Measurements from ENCODE around the gene PTBP1.
"Not testable (repeated sequence)": the region's sequence is repeated elsewhere in the genome, so short reads cannot be mapped to it uniquely, and the experiment has no call there.

Gene PTBP1

DNA sequence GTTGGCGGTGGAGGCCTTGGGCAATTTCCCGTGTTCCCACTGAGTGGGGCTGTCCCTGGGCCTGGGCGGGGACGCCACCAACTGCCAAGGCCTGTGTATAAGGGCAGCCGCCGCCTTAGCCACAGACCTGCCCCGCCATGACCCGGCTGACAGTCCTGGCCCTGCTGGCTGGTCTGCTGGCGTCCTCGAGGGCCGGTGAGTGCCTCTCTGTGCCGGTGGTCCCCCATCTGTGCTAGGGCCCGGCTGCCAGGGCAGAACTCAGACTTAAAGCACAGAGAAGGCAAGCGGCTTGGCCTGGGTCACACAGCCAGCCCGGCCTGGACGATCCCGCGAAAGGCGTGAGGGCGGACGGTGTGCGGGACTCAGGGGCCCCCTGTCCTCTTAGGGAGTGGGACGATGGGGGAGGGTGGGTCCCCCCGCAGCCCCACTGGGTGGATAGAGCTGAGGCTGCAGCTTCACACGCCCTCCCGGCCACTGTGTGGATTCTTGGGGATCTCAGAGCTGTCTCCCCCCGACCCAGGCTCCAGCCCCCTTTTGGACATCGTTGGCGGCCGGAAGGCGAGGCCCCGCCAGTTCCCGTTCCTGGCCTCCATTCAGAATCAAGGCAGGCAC lies 30.6 kb downstream of the PTBP1 start, which contains the start of gene AZU1:
Gene AZU1, plus strand, starts transcription at position 128 of the 612 bp plus-strand sequence. Its CDS starts 10 bp downstream, at position 138.
- no peak for DNase-seq (ENCODE audit: low spot score)

DNA sequence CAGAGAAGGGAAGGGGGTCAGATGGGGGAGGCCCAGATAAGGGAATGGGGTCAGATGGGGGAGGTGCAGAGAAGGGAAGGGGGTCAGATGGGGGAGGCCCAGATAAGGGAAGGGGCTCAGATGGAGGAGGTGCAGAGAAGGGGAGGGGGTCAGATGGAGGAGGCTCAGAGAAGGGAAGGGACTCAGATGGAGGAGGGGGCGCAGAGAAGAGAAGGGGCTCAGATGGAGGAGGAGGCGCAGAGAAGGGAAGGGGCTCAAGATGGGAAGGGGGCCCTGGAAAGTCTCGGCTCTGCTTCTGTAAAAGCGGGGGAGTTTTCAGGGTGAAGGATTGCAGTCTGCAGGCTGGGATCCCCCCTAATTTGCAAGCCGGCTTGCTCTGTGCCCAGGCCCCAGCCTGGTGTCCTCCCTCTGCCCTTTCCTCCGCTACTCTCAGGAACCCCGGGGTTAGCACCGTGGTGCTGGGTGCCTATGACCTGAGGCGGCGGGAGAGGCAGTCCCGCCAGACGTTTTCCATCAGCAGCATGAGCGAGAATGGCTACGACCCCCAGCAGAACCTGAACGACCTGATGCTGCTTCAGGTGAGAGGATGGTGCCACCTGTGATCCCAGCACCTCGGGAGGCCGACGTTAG lies 32.0 kb downstream of the PTBP1 start:
- no peak for DNase-seq (ENCODE audit: low spot score)

DNA sequence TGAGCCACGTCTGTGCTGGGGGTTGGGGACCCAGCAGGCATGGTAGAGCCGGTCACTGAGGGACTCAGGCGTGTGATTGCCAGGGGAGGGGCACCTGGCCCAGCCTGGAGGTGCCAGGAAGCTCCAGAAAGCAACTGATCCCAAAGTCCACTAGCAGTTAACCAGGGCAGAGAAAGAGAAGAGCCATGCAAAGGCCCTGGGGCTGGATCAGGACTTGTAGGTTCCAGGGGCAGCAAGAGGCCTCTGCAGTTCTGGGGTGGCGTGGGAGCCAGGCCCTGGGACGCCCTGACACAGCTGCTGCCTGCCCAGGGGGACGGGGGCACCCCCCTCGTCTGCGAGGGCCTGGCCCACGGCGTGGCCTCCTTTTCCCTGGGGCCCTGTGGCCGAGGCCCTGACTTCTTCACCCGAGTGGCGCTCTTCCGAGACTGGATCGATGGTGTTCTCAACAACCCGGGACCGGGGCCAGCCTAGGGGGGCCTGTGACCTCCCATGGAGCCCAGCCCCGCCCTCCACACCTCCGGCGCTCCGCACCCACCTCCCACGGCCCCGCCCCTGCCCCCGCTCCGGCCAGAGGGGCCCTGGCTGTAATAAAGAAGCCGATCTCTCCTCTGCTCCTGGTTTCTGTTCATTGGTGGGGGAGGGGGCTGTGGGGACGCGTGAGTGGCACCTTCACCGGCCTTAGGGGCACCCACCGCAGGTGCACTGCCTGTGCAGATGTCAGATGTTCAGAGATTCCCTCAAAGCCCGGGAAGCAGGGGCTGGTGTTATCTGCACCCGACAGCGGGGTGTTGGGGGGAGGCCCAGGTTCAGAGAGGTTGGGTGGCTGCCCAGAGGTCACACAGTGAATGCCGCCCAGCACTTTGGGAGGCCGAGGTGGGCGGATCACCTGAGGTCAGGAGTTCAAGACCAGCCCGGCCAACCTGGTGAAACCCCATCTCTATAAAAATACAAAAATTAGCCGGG lies 34.4 kb downstream of the PTBP1 start:
- no peak for DNase-seq (ENCODE audit: low spot score)

DNA sequence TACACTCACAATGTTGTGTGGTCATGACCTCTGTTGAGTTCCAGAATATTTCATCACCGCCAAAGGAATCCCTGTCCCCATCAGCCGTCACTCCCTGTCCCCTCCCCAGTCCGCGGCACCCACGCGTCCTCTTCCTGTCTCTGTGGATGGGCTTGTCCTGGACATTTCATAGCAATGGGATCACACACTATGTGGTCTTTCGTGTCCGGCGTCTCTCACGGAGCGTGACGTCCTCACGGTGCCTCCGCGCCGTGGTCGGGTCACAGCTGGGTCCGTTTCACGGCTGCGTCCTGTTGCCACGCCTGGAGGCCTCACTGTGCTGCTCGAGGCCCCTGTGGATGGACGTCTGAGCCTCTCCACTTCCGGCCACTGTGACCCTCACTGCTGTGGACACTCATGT lies 37.0 kb downstream of the PTBP1 start:
- DNase-seq (ENCODE audit: low spot score) = no peak

DNA sequence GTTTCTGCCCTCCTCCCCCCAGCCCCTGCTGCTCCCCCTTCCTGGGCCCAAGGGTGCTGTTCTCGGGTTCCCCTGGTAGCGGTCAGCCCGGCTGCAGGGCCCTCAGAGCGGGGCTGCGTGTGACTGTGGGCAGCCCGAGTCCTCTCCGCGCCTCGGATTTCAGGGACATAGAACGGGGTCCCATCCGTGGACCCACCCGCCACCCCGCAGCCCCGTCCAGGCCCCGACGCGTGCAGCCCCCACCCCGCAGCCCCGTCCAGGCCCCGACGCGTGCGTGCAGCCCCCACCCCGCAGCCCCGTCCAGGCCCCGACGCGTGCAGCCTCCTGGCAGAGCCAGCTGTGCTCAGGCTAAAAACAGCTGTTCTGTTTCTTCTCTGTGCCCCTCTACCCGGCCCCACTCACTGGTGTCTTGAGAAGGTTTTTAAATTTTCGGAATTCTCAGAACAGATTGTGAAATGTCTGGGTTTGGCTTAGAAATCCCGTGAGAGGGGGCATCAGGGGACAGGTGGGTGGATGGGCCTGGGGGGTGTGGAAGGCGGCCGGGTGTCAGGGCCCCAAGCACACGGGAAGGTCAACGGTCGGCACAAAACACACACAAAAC lies 38.1 kb downstream of the PTBP1 start:
- no peak for DNase-seq (ENCODE audit: low spot score)

DNA sequence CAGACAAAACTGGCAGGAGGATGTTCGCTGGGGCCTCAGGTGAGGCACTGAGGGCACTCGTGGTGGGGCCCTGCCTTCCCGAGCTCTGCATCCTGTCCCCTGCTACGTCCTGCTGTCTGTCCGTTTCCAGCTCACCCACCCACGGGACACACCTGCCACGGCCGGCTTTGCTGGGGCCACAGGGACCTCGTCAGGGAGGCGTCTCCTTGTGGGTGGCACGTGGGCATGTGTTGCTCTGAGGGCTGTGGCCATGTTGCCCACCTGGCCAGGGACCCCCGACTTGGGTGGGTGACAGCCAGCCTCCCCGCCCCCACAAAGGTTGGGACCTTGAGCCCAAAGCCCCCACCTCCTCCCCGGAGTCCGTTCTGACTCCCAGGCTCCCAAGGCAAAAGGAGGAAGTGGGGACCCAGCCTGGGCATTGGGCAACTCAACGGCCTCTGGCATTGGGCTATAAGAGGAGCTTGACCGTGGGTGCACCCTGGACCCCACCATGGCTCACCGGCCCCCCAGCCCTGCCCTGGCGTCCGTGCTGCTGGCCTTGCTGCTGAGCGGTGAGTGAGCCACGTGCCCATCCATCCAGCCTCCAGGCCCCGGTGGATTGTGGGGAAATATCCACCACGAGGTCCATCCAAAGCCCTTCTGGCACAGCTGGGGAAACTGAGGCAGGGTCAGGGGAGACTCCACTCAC lies 43.4 kb downstream of the PTBP1 start, which contains the start of gene PRTN3:
Gene PRTN3, plus strand, starts transcription at position 481 of the 688 bp plus-strand sequence. Its CDS starts 10 bp downstream, at position 491.
- no peak for DNase-seq (ENCODE audit: low spot score)

DNA sequence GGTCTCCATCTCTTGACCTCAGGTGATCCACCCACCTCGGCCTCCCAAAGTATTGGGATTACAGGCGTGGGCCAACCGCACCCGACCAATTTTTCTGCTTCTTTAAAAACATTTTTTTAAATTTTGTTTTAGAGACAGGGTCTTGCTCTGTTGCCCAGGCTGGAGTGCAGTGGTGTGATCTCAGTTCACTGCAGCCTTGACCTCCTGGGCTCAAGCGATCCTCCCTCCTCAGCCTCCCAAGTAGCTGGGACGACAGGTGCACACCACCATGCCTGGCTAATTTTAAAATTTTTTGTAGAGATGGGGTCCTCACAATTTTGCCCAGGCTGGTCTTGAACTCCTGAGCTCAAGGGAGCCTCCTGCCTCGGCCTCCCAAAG lies 45.5 kb downstream of the PTBP1 start:
- DNase-seq (ENCODE audit: low spot score) = not testable (repeated sequence)

DNA sequence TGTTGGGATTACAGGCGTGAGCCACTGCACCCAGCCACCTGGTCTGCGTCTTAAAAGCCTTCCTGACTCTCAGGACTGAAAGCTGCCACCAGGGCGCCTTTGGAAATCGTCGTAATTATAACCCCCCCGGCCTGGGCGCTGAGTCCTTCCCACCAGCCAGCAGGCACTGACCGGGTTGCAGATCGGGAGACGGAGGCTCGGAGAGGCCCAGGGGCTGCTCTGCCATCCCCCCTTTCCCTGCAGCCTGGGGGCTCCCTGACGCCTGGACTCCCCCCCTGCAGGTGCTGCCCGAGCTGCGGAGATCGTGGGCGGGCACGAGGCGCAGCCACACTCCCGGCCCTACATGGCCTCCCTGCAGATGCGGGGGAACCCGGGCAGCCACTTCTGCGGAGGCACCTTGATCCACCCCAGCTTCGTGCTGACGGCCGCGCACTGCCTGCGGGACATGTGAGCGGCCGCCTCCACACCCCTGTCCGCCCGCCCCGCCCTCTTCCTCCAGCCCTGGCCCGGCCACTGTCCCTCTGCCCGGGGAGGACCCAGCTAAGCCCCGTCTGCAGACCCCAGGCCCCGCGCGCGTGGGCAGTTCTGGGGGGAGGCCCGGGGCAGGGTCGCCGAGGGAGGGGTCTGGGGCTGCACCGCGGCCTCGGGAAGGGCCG lies 46.1 kb downstream of the PTBP1 start:
- DNase-seq (ENCODE audit: low spot score) = no peak

DNA sequence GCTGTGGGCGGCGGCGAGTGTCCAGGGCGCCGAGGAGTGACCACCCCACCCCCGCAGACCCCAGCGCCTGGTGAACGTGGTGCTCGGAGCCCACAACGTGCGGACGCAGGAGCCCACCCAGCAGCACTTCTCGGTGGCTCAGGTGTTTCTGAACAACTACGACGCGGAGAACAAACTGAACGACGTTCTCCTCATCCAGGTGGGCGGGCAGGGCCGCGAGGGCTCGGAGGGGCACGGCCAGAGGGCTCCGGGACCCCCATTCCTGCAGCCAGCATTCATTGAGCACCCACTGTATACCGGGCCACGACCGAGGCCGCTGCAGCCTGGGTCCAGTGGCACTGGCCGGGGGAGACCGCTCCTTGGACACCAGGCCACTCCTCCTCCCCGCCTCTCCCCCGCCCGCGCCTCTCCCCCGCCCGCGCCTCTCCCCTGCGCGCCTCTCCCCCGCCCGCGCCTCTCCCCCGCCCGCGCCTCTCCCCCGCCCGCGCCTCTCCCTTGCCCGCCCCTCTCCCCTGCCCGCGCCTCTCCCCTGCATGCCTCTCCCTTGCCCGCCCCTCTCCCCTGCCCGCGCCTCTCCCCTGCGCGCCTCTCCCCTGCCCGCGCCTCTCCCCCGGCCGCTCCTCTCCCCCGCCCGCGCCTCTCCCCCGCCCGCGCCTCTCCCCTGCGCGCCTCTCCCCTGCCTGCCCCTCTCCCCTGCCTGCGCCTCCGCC lies 46.7 kb downstream of the PTBP1 start:
- DNase-seq (ENCODE audit: low spot score) = no peak

DNA sequence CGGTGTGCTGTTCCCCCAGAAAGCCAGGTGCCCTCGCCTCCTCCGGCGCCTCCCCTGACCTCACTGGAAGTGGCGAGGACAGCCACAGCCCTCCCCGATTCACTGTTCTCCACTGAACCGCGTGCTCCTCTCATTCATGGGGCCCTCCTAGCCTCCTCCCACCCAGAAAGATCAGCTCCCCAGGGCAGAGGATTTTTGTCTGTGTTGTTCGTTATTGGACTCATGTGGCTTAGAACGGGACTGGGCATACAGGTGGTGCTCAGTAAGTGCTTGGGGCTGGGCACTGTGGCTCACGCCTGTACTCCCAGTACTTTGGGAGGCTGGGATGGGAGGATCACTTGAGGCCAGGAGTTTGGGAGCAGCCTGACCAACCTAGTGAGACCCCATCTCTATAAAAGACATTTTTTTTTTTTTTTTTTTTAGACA lies 47.3 kb downstream of the PTBP1 start:
- DNase-seq (ENCODE audit: low spot score) = no peak

DNA sequence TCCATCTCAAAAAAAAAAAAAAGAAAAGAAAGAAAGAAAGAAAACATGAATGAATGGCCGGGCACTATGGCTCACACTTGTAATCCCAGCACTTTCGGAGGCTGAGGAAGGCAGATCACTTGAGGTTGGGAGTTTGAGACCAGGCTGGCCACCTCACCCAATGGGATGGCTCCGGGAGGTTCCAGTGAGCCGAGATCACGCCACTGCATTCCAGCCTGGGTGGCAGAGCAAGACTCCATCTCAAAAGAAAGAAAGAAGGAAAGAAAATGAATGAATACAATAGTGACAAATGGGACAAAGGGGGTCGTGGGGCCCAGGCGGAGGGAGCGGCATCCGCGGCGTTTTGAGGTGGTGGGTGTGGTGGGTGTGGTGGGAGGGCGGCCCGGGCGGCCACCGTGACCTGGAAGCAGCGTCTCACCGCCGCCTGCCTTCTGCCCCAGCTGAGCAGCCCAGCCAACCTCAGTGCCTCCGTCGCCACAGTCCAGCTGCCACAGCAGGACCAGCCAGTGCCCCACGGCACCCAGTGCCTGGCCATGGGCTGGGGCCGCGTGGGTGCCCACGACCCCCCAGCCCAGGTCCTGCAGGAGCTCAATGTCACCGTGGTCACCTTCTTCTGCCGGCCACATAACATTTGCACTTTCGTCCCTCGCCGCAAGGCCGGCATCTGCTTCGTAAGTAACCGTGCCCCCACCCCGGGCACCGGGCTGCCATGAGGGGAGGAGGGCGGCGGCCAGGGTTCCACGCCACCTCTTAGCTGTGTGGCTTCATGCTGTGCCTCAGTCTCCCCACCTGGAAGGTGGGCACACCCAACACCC lies 48.7 kb downstream of the PTBP1 start:
- no peak for DNase-seq (ENCODE audit: low spot score)

DNA sequence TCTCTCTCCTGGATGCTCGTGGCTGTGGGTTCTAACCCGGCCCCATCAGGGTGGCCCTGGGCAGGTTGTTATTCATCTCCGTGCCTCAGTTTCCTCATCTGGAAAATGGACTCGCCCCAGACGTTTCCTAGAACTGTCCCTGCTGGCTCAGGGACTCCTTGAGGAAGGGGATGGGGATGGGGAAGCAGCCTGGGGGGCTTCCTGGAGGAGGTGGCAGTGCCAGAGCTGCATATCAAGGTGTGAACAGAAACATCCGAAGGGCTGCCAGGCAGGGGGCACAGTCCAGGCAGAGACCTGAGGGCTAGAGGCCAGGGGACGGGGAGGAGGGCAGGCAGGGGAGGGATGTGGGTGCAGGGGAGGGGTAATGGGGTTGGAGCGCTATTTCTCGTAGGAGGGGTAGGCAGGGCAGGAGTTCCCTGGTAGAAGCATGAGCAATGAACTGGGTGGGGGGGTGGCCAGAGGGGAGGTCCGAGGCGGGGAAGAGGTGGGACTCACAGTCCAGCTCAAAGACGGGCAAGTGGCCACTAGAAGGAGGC lies 51.2 kb downstream of the PTBP1 start:
- no peak for DNase-seq (ENCODE audit: low spot score)

DNA sequence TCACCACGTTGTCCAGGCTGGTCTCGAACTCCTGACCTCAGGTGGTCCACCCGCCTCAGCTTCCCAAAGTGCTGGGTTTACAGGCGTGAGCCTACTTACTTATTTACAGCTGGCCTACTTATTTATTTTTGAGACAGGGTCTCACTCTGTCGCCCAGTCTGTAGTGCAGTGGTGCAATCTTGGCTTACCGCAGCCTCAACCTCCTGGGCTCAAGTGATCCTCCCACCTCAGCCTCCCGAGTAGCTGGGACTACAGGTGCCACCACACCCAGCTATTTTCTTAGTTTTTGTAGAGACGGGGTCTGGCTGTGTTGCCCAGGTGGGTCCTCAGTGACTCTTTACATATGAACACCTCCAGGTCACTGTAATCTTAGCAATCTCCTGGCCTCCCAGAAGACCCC lies 51.9 kb downstream of the PTBP1 start:
- not testable (repeated sequence) for DNase-seq (ENCODE audit: low spot score)

DNA sequence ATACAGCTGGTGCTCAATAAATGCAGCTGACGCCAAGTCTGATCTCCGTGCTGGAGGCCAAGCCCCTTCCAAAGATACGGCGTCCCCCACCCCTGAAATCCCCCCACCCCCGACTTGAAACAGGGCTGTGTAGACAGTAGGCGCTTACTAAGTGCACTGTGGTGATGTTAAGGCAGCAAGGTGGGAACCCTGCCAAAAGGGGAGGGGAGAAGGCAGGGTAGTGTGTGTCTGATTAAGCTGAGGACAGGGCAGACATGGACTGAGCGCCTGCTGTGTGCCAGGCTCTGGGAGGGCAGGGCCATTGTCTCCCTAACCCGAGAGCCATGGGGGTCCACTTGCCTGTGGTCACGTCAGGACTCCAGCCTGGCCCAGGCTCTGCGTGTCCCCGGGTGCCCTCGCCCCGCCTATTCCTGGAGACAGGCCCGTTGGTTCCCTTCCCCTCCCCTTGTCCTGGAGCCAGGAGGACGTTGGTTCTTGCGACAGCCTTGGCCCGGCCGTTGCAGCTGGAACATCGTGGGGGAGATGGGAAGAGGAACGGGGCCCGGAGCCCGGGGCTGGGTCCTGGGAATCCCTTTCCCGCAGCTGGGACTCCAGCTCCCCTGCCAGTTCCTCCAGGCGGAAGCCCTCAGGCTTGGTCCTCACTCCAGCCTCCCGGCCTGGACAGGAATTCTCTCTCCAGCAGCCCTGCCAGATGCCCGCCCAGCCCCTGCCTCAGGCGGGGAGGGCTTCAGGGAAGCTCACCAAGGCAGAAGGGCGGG lies 53.1 kb downstream of the PTBP1 start:
- DNase-seq (ENCODE audit: low spot score) = no peak

DNA sequence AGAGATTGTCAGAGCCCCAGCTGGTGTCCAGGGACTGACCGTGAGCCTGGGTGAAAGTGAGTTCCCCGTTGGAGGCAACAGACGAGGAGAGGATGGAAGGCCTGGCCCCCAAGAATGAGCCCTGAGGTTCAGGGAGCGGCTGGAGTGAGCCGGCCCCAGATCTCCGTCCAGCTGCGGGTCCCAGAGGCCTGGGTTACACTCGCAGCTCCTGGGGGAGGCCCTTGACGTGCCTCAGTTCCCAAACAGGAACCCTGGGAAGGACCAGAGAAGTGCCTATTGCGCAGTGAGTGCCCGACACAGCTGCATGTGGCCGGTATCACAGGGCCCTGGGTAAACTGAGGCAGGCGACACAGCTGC lies 53.7 kb downstream of the PTBP1 start:
- no peak for DNase-seq (ENCODE audit: low spot score)

DNA sequence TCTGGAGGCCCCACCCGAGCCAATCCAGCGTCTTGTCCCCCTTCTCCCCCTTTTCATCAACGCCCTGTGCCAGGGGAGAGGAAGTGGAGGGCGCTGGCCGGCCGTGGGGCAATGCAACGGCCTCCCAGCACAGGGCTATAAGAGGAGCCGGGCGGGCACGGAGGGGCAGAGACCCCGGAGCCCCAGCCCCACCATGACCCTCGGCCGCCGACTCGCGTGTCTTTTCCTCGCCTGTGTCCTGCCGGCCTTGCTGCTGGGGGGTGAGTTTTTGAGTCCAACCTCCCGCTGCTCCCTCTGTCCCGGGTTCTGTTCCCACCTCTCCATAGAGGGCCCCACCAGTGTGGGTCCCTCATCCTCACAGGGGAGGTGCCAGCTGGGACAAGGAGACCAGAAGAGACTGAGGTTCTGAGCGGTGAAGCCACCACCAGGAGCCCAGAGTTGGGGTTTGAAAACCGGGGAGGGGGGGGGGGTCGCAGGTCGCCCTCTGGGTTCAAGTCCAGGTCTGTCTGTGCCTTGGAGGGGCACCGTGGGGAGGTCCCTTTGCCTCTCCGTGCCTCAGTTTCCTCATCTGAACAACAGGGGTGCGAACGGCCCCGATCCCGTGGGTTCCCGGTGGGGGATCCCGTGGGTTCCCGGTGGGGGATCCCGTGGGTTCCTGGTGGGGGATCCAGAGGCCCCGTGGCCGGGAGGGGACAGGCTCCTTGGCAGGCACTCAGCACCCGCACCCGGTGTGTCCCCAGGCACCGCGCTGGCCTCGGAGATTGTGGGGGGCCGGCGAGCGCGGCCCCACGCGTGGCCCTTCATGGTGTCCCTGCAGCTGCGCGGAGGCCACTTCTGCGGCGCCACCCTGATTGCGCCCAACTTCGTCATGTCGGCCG lies 55.1 kb downstream of the PTBP1 start, which contains the start of gene ELANE:
Gene ELANE, plus strand, starts transcription at position 168 of the 878 bp plus-strand sequence. Its CDS starts 26 bp downstream, at position 194.
- no peak for DNase-seq (ENCODE audit: low spot score)

DNA sequence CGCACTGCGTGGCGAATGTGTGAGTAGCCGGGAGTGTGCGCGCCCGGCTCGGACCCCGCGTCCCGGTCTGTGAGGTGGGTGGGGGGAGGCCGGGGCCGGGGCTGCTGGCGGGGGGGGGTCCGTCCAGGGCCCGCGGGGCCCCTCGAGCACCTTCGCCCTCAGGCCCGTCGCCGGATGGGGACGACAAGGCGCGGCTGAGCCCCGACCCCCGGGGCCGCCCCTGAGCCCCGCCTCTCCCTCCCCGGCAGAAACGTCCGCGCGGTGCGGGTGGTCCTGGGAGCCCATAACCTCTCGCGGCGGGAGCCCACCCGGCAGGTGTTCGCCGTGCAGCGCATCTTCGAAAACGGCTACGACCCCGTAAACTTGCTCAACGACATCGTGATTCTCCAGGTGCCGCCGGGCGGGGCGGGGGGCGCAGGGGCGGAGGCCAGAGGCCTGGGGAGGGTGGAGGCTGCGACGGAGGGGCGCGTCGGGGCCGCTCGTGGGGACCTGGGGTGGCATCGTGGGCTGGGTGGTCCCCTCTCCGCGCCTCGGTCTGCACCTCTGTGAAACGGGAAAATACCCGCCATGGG lies 55.8 kb downstream of the PTBP1 start:
- no peak for DNase-seq (ENCODE audit: low spot score)

Measured in activated CD4-positive, alpha-beta T cell treated with anti-CD3 and anti-CD28 coated beads, Interleukin-2, Interleukin-4, amounts not matched to agents 100 ng/mL and 50 ng/mL, durations not matched to agents 16 hours and 8 hours (primary cell).